Panc1 (cell line): ENCODE data around the gene ITPKB.

Experiments used
- POLR2AphosphoS5 ChIP-seq: IDR thresholded peaks from 2 replicates; pipeline ENCODE4 v1.6.1; 2012; ENCODE audit warnings: mild to moderate bottlenecking, low read depth, low read length, moderate library complexity
- SIN3A ChIP-seq: IDR thresholded peaks from 2 replicates; pipeline ENCODE4 v1.6.1; 2012; ENCODE audit warnings: low read depth, mild to moderate bottlenecking, low read length, moderate library complexity, borderline replicate concordance; ENCODE audit not compliant: insufficient read depth
- TCF7L2 ChIP-seq: IDR thresholded peaks from 2 replicates; pipeline ENCODE4 v1.6.1; 2011; ENCODE audit warnings: mild to moderate bottlenecking, low read depth, low read length, inconsistent platforms
- TF ChIP-seq, protein P1 (sequence below): fragments of 450-650 bp; IDR thresholded peaks from 2 replicates; pipeline ENCODE4 v1.5.1; 2017; ENCODE audit warnings: mild to moderate bottlenecking
- TF ChIP-seq, protein P2 (sequence below), 2 experiments: IDR thresholded peaks; 2 replicates each; pipeline ENCODE4 v1.6.1; 2011 to 2012; ENCODE audit warnings: low read depth in 2 of 2, control low read depth in 1 of 2, low read length in 1 of 2, mild to moderate bottlenecking in 1 of 2, moderate library complexity in 1 of 2; ENCODE audit not compliant: insufficient read depth in 1 of 2

DNA sequence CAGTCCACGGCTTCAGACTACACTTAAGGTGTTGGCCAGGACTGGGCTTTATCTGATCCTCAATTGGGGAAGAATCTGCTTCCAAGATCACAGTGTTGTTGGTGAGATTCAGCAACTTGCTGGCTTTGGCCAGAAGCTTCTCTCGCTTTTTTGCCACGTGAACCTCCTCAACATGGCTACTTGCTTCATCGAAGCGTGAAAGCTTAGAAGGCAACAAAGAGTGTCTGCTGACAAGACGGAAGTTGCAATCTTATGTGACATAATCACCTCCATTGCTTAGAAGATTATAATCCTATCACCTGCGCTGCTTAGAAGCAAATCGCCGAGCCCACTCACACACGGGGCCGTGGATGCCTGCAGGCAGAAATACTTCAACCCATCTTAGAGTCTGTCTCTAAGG is 10.4 kb upstream of the ITPKB start:
- TF ChIP-seq POLR2AphosphoS5 (no peak), TCF7L2 (no peak), SIN3A (no peak)
- TF ChIP-seq, protein P1, sequence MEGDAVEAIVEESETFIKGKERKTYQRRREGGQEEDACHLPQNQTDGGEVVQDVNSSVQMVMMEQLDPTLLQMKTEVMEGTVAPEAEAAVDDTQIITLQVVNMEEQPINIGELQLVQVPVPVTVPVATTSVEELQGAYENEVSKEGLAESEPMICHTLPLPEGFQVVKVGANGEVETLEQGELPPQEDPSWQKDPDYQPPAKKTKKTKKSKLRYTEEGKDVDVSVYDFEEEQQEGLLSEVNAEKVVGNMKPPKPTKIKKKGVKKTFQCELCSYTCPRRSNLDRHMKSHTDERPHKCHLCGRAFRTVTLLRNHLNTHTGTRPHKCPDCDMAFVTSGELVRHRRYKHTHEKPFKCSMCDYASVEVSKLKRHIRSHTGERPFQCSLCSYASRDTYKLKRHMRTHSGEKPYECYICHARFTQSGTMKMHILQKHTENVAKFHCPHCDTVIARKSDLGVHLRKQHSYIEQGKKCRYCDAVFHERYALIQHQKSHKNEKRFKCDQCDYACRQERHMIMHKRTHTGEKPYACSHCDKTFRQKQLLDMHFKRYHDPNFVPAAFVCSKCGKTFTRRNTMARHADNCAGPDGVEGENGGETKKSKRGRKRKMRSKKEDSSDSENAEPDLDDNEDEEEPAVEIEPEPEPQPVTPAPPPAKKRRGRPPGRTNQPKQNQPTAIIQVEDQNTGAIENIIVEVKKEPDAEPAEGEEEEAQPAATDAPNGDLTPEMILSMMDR, result no peak
- TF ChIP-seq, protein P2, sequence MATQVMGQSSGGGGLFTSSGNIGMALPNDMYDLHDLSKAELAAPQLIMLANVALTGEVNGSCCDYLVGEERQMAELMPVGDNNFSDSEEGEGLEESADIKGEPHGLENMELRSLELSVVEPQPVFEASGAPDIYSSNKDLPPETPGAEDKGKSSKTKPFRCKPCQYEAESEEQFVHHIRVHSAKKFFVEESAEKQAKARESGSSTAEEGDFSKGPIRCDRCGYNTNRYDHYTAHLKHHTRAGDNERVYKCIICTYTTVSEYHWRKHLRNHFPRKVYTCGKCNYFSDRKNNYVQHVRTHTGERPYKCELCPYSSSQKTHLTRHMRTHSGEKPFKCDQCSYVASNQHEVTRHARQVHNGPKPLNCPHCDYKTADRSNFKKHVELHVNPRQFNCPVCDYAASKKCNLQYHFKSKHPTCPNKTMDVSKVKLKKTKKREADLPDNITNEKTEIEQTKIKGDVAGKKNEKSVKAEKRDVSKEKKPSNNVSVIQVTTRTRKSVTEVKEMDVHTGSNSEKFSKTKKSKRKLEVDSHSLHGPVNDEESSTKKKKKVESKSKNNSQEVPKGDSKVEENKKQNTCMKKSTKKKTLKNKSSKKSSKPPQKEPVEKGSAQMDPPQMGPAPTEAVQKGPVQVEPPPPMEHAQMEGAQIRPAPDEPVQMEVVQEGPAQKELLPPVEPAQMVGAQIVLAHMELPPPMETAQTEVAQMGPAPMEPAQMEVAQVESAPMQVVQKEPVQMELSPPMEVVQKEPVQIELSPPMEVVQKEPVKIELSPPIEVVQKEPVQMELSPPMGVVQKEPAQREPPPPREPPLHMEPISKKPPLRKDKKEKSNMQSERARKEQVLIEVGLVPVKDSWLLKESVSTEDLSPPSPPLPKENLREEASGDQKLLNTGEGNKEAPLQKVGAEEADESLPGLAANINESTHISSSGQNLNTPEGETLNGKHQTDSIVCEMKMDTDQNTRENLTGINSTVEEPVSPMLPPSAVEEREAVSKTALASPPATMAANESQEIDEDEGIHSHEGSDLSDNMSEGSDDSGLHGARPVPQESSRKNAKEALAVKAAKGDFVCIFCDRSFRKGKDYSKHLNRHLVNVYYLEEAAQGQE (IDR thresholded peaks at IDR 0.05; ENCODE audit: insufficient read depth in 1 of 2, low read depth in 2 of 2, low read length in 1 of 2), result no peak
